ENCODE measurements around the gene HSH2D. TPM values are rescaled to one million over a fixed set of nuclear protein-coding genes. Genes with fewer than 3 reads are reported as not detected.

Gene HSH2D
- total RNA-seq, 1 donor from 2014 or later: 0.74 TPM

GRCh38 chr19:16190198-16190597 lies 46.7 kb downstream of the HSH2D start:
- Histone ChIP-seq H3K27ac (no peak overlapping the region), H3K9me3 (no peaks in the 10 kb centered on the region), H3K4me3 (no peak overlapping the region), H3K4me1 (peaks cover 30% of the 10 kb centered on the region), H3K36me3 (peaks cover 0 to 33% of the 10 kb centered on the region in 2 donors), H3K27me3 (no peaks in the 10 kb centered on the region)
- no peak for TF ChIP-seq POLR2AphosphoS5 (IDR thresholded peaks at IDR 0.05; ENCODE audit: insufficient read depth in 1 of 2, low read depth in 1 of 2)
- no peak for TF ChIP-seq CTCF (IDR thresholded peaks at IDR 0.05)
- TF ChIP-seq POLR2A (IDR thresholded peaks at IDR 0.05): no peak
- intact Hi-C loops (cut with DNase I): no loop called here
- DNase-seq (ENCODE audit: extremely low spot score in 2 of 2): no peak

- intact Hi-C loops (cut with DNase I): no loop called here
- Histone ChIP-seq H3K4me3 (no peak overlapping the region), H3K27ac (no peak overlapping the region), H3K4me1 (peaks cover 29% of the 10 kb centered on the region), H3K36me3 (peaks cover 0 to 33% of the 10 kb centered on the region in 2 donors), H3K9me3 (no peaks in the 10 kb centered on the region), H3K27me3 (no peaks in the 10 kb centered on the region)
- no peak for TF ChIP-seq CTCF (IDR thresholded peaks at IDR 0.05)
- no peak for TF ChIP-seq POLR2A (IDR thresholded peaks at IDR 0.05)
- TF ChIP-seq POLR2AphosphoS5 (IDR thresholded peaks at IDR 0.05; ENCODE audit: insufficient read depth in 1 of 2, low read depth in 1 of 2): no peak
- DNase-seq (ENCODE audit: extremely low spot score in 2 of 2): no peak
Observed at GRCh38 chr19:16190736-16191135, 47.3 kb downstream of the HSH2D start.

GRCh38 chr19:16191216-16191908 lies 47.9 kb downstream of the HSH2D start:
- H3K27me3 ChIP-seq: no peaks in the 10 kb centered on the region
- no peak overlapping the region for H3K27ac ChIP-seq
- intact Hi-C loops (cut with DNase I): no loop called here
- peaks cover 0 to 33% of the 10 kb centered on the region in 2 donors for H3K36me3 ChIP-seq
- no peaks in the 10 kb centered on the region for H3K9me3 ChIP-seq
- no peak for TF ChIP-seq POLR2AphosphoS5 (IDR thresholded peaks at IDR 0.05; ENCODE audit: insufficient read depth in 1 of 2, low read depth in 1 of 2)
- TF ChIP-seq CTCF (IDR thresholded peaks at IDR 0.05): no peak
- TF ChIP-seq POLR2A (IDR thresholded peaks at IDR 0.05): no peak
- no peak overlapping the region for H3K4me3 ChIP-seq
- H3K4me1 ChIP-seq: peaks cover 23% of the 10 kb centered on the region
- no peak for DNase-seq (ENCODE audit: extremely low spot score in 2 of 2)

GRCh38 chr19:16193466-16193865 lies 50.0 kb downstream of the HSH2D start:
- no peak for TF ChIP-seq CTCF (IDR thresholded peaks at IDR 0.05)
- TF ChIP-seq POLR2AphosphoS5 (IDR thresholded peaks at IDR 0.05; ENCODE audit: insufficient read depth in 1 of 2, low read depth in 1 of 2): no peak
- no peak for TF ChIP-seq POLR2A (IDR thresholded peaks at IDR 0.05)
- no peaks in the 10 kb centered on the region for H3K27me3 ChIP-seq
- DNase-seq (ENCODE audit: extremely low spot score in 2 of 2): no peak
- H3K27ac ChIP-seq: no peak overlapping the region
- peaks cover 14% of the 10 kb centered on the region for H3K4me1 ChIP-seq
- no peak overlapping the region for H3K4me3 ChIP-seq
- H3K36me3 ChIP-seq: peaks cover 0 to 33% of the 10 kb centered on the region in 2 donors
- intact Hi-C loops (cut with DNase I): no loop called here
- no peaks in the 10 kb centered on the region for H3K9me3 ChIP-seq

- peaks cover 38% of the 10 kb centered on the region for H3K4me1 ChIP-seq
- H3K9me3 ChIP-seq: no peaks in the 10 kb centered on the region
- TF ChIP-seq CTCF (IDR thresholded peaks at IDR 0.05) (no peak), POLR2AphosphoS5 (IDR thresholded peaks at IDR 0.05; ENCODE audit: insufficient read depth in 1 of 2, low read depth in 1 of 2) (no peak), POLR2A (IDR thresholded peaks at IDR 0.05) (no peak)
- H3K36me3 ChIP-seq: peaks cover 0 to 10% of the 10 kb centered on the region in 2 donors
- DNase-seq (ENCODE audit: extremely low spot score in 2 of 2): no peak
- no peaks in the 10 kb centered on the region for H3K27me3 ChIP-seq
- intact Hi-C loops (cut with DNase I): no loop called here
- H3K4me3 ChIP-seq: peak overlapping the region; percentile 67 to 83
- peak overlapping the region; percentile 64 for H3K27ac ChIP-seq
Observed at GRCh38 chr19:16197188-16197621, 53.7 kb downstream of the HSH2D start.
